ENCODE results near the gene ACTN4.
A peak's percentile ranks its signal among the peaks of the same experiment; 100 is the strongest.
"Not testable (repeated sequence)": the region's sequence is repeated elsewhere in the genome, so short reads cannot be mapped to it uniquely, and the experiment has no call there.

The ACTN4 gene

GRCh38 chr19:38740932-38741331, 93.5 kb downstream of the ACTN4 start:
- no peak for TF ChIP-seq POLR2A (IDR thresholded peaks at IDR 0.05; ENCODE audit: low read depth, low read length)
- TF ChIP-seq POLR2AphosphoS5 (IDR thresholded peaks at IDR 0.05; ENCODE audit: low read depth, low read length): no peak
- TF ChIP-seq TAF1 (IDR thresholded peaks at IDR 0.05; ENCODE audit: borderline replicate concordance, low read depth, low read length): no peak
- no peak for DNase-seq (ENCODE audit: insufficient read length)
- no peak for FAIRE-seq

- DNase-seq (ENCODE audit: insufficient read length): peak; percentile 15
Observed at GRCh38 chr19:38741670-38742069, 94.2 kb downstream of the ACTN4 start.

GRCh38 chr19:38742296-38742695, 94.8 kb downstream of the ACTN4 start:
- no peak for TF ChIP-seq POLR2A (IDR thresholded peaks at IDR 0.05; ENCODE audit: low read depth, low read length)
- no peak for TF ChIP-seq TAF1 (IDR thresholded peaks at IDR 0.05; ENCODE audit: borderline replicate concordance, low read depth, low read length)
- no peak for TF ChIP-seq POLR2AphosphoS5 (IDR thresholded peaks at IDR 0.05; ENCODE audit: low read depth, low read length)
- peak; percentile 7 for DNase-seq (ENCODE audit: insufficient read length)
- no peak for FAIRE-seq

More at GRCh38 chr19:38741670-38742069, 94.2 kb downstream of the ACTN4 start:
- FAIRE-seq: no peak
- TF ChIP-seq POLR2AphosphoS5 (IDR thresholded peaks at IDR 0.05; ENCODE audit: low read depth, low read length) (no peak), TAF1 (IDR thresholded peaks at IDR 0.05; ENCODE audit: borderline replicate concordance, low read depth, low read length) (no peak), POLR2A (IDR thresholded peaks at IDR 0.05; ENCODE audit: low read depth, low read length) (no peak)

GRCh38 chr19:38742906-38743305, 95.5 kb downstream of the ACTN4 start:
- TF ChIP-seq TAF1 (IDR thresholded peaks at IDR 0.05; ENCODE audit: borderline replicate concordance, low read depth, low read length) (no peak), POLR2AphosphoS5 (IDR thresholded peaks at IDR 0.05; ENCODE audit: low read depth, low read length) (no peak), POLR2A (IDR thresholded peaks at IDR 0.05; ENCODE audit: low read depth, low read length) (no peak)
- peak; percentile 19 for DNase-seq (ENCODE audit: insufficient read length)
- FAIRE-seq: no peak

- FAIRE-seq: no peak
Observed at GRCh38 chr19:38743394-38744297, 96.2 kb downstream of the ACTN4 start.

GRCh38 chr19:38744298-38744681, 96.8 kb downstream of the ACTN4 start, which contains the start of gene CAPN12:
TSS of gene CAPN12 (minus strand) at chr19:38744474. CDS start at chr19:38744165, 309 bp downstream.
- TF ChIP-seq POLR2A (IDR thresholded peaks at IDR 0.05; ENCODE audit: low read depth, low read length): no peak
- no peak for TF ChIP-seq TAF1 (IDR thresholded peaks at IDR 0.05; ENCODE audit: borderline replicate concordance, low read depth, low read length)
- TF ChIP-seq POLR2AphosphoS5 (IDR thresholded peaks at IDR 0.05; ENCODE audit: low read depth, low read length): no peak
- FAIRE-seq (no peak), DNase-seq (ENCODE audit: insufficient read length) (peak; percentile 8)

More at GRCh38 chr19:38743394-38744297, 96.2 kb downstream of the ACTN4 start:
- peak; percentile 12 for DNase-seq (ENCODE audit: insufficient read length)
- TF ChIP-seq TAF1 (IDR thresholded peaks at IDR 0.05; ENCODE audit: borderline replicate concordance, low read depth, low read length): no peak
- TF ChIP-seq POLR2A (IDR thresholded peaks at IDR 0.05; ENCODE audit: low read depth, low read length): no peak
- no peak for TF ChIP-seq POLR2AphosphoS5 (IDR thresholded peaks at IDR 0.05; ENCODE audit: low read depth, low read length)

- FAIRE-seq: no peak
- TF ChIP-seq POLR2A (IDR thresholded peaks at IDR 0.05; ENCODE audit: low read depth, low read length): no peak
- TF ChIP-seq TAF1 (IDR thresholded peaks at IDR 0.05; ENCODE audit: borderline replicate concordance, low read depth, low read length): no peak
- no peak for TF ChIP-seq POLR2AphosphoS5 (IDR thresholded peaks at IDR 0.05; ENCODE audit: low read depth, low read length)
- no peak for DNase-seq (ENCODE audit: insufficient read length)
Observed at GRCh38 chr19:38744874-38745273, 97.4 kb downstream of the ACTN4 start.

- TF ChIP-seq TAF1 (IDR thresholded peaks at IDR 0.05; ENCODE audit: borderline replicate concordance, low read depth, low read length) (no peak), POLR2A (IDR thresholded peaks at IDR 0.05; ENCODE audit: low read depth, low read length) (no peak), POLR2AphosphoS5 (IDR thresholded peaks at IDR 0.05; ENCODE audit: low read depth, low read length) (no peak)
- DNase-seq (ENCODE audit: insufficient read length): no peak
- no peak for FAIRE-seq
Observed at GRCh38 chr19:38745316-38745715, 97.9 kb downstream of the ACTN4 start.

GRCh38 chr19:38753783-38754182, 106.3 kb downstream of the ACTN4 start:
- DNase-seq (ENCODE audit: insufficient read length); FAIRE-seq: not testable (repeated sequence)

- FAIRE-seq; DNase-seq (ENCODE audit: insufficient read length): not testable (repeated sequence)
Observed at GRCh38 chr19:38754196-38754595, 106.7 kb downstream of the ACTN4 start.

GRCh38 chr19:38759590-38760003, 112.1 kb downstream of the ACTN4 start:
- FAIRE-seq (no peak), DNase-seq (ENCODE audit: insufficient read length) (no peak)
- TF ChIP-seq POLR2AphosphoS5 (IDR thresholded peaks at IDR 0.05; ENCODE audit: low read depth, low read length) (no peak), TAF1 (IDR thresholded peaks at IDR 0.05; ENCODE audit: borderline replicate concordance, low read depth, low read length) (no peak), POLR2A (IDR thresholded peaks at IDR 0.05; ENCODE audit: low read depth, low read length) (no peak)

GRCh38 chr19:38760805-38761517, 113.5 kb downstream of the ACTN4 start:
- not testable (repeated sequence) for DNase-seq (ENCODE audit: insufficient read length); FAIRE-seq

- FAIRE-seq; DNase-seq (ENCODE audit: insufficient read length): not testable (repeated sequence)
Observed at GRCh38 chr19:38761884-38762389, 114.5 kb downstream of the ACTN4 start.

All from GM12892 (cell line).